Measurements from ENCODE around the gene C3orf85.
"Not testable (repeated sequence)": the region's sequence is repeated elsewhere in the genome, so short reads cannot be mapped to it uniquely, and the experiment has no call there.

The C3orf85 gene, protein sequence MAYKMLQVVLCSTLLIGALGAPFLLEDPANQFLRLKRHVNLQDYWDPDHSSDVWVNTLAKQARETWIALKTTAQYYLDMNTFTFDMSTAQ

GRCh38 chr3:109136523-109136922 lies at the start of gene C3orf85:
C3orf85 (plus strand) TSS chr3:109136719; CDS start chr3:109136848, 129 bp downstream.
- no peak for FAIRE-seq

GRCh38 chr3:109089265-109089664 lies 47.3 kb upstream of the C3orf85 start:
- FAIRE-seq: no peak

GRCh38 chr3:109091846-109092245 lies 44.7 kb upstream of the C3orf85 start:
- FAIRE-seq: no peak

- FAIRE-seq: no peak
Observed at GRCh38 chr3:109093561-109093960, 43.0 kb upstream of the C3orf85 start.

- FAIRE-seq: no peak
Observed at GRCh38 chr3:109095166-109095565, 41.4 kb upstream of the C3orf85 start.

GRCh38 chr3:109098079-109098644 lies 38.4 kb upstream of the C3orf85 start:
- no peak for FAIRE-seq

GRCh38 chr3:109109574-109109973 lies 26.9 kb upstream of the C3orf85 start:
- no peak for FAIRE-seq

DNA sequence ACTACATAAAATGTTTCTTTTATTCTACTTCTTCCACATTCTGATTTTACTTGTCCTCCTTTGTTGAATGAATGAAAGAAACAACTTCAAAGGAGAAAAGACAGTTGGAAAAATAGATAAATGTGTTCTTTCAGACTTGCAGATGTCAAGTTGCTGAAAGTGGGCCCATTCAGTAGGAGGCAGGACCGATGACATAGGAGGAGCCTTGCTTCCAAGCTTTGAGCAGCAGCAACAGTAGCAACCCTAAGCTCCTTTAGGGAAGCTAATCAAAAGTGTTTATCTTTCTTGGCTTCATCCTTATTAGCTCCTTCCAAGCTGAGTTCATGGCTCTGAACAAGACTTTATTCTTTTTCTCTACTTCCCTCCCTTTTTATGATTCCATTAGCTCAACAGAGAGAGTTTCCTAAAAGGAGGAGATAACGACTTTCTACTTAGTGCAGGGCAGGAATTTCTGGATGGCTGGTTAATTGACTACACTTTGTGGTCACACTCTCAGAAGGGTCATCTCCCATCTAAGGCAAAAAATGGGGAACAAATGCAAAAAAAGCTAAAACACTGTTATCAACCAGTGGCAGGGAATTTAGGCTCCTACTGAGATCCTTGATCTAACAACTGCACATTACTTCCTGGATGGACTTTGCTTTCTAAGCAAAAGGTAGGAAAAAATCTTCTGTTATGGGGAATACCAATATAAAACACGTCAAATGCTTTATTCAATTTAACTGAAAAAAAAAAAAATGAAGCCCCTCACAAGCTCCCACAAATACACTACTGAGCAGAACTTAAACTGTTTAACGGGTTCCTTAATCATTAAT lies 23.4 kb upstream of the C3orf85 start:
- no peak for FAIRE-seq

DNA sequence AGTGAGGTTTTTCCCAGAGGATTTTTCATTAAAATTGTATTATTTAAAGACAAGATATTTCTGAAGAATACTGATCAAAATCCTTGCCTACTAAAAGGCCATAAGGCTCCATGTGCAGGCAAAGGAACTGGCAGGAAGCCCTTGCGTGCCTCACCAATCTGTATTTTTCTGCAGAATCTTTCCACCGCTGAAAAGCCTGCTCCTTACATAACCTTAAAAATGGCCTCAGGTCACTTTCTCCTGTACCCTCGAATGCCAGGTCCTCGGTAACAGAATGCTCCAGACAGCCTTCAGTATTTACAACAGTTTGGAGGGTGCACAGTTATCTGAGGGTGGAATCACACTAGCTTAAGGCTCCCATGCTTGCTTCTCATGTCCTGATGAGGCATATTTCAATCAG lies 21.8 kb upstream of the C3orf85 start:
- no peak for FAIRE-seq

- no peak for FAIRE-seq
Observed at GRCh38 chr3:109115451-109115850, 21.1 kb upstream of the C3orf85 start.

DNA sequence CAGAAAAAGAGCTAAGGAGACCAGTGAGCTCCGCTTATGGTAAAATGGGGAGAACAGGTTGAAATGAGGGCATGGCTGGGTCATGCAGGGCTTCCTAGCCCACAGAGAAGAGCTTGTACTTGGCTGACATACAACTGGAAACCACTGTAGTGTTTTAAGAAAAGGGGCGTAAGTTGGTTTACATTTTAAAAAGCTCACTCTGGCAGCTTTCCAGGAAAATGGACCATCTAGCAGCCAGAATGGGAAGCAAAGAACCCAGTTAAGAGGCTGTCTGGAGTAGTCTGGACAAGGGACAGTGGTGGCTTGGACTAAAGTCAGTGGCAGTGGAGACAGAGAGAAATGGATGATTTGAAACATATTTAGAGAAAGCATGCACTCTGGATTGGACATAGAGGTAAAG lies 20.5 kb upstream of the C3orf85 start:
- FAIRE-seq: no peak

GRCh38 chr3:109117939-109118338 lies 18.6 kb upstream of the C3orf85 start, which contains the start of gene MORC1:
MORC1 (minus strand) TSS chr3:109118134; CDS start chr3:109118059, 75 bp downstream.
- no peak for FAIRE-seq

GRCh38 chr3:109118584-109118983 lies 17.9 kb upstream of the C3orf85 start:
- no peak for FAIRE-seq

- no peak for FAIRE-seq
Observed at GRCh38 chr3:109122690-109123089, 13.8 kb upstream of the C3orf85 start.

GRCh38 chr3:109125902-109126301 lies 10.6 kb upstream of the C3orf85 start:
- FAIRE-seq: no peak

DNA sequence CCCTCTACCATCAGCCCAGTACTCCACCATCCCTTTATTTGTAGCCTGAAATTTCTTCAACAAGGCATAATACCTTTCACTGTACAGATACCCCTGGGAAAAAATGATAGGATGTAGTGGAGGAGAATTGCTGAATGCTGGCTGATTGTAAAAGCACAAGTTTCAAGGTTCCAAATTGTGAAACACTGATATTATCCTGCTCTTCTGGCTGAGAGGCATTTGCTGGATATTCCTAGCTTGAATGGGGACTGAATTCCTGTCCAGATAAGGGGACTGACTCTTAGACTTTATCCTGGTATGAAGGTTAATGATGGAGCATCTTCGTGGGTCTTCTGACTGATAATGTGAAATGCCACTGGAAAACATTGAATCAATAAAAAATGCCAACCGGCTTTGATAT lies 9.0 kb upstream of the C3orf85 start:
- FAIRE-seq: no peak

DNA sequence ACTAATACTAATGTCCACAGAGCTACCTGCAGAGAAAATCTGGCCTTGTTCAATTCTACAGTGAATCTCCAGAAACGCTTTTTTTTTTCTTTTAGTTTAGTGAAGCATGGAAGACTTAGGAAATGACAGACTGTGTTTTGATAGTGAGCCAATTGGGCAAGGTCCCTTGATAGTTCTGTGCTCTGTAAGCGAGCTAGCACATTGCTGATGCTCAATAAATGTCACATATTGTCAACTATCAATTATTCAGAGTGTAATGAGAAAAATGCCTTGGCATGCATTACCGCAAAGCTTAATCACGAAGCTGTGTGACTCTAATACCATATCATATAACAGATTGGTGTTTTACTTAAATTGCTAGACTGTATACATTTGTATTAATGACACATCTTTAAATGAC lies 5.2 kb upstream of the C3orf85 start:
- no peak for FAIRE-seq

- FAIRE-seq: no peak
Observed at GRCh38 chr3:109132801-109133473, 3.6 kb upstream of the C3orf85 start.

GRCh38 chr3:109133474-109133816 lies 3.1 kb upstream of the C3orf85 start:
- FAIRE-seq: not testable (repeated sequence)

GRCh38 chr3:109137761-109138160 lies 1.2 kb downstream of the C3orf85 start:
- FAIRE-seq: no peak

DNA sequence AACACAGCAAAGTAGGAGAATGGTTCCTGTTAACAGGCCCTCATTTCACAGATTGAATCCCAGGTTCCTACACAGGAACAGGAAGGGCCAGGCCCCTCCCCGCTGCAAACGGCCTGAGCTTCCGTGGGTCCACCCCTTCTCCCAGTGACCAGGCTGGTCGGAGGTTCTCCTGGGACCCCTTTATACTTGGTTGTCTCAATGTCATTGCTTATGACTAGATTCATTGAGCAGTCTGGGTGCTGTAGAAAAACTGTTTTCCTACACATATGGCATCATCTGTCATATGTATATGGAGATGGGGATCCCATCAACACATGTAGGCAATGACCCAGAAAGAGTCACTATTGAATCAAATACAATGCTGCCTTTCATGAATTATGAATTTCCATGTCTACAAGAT lies 3.8 kb downstream of the C3orf85 start:
- no peak for FAIRE-seq

GRCh38 chr3:109143646-109144045 lies 7.1 kb downstream of the C3orf85 start:
- FAIRE-seq: no peak

- no peak for FAIRE-seq
Observed at GRCh38 chr3:109149078-109149477, 12.6 kb downstream of the C3orf85 start.

DNA sequence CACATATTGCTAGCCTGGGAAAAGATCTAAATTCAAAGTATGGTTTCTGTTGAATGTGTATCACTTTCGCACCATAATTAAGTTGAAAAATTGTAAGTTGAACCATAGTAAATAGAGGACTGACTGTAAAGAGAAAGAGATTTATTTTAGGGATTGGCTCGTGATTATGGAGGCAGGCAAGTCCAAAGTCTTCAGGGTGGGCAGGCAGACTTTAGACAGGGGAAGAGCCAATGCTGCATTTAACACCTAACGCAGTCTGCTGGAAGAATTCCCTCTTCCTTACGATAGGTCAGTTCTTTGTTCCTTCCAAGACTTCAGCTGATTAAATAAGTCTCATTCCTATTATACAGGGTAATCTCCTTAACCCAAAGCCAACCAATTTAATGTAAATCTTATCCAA lies 15.8 kb downstream of the C3orf85 start:
- no peak for FAIRE-seq
